ENCODE data around the gene TCOF1.

DNA sequence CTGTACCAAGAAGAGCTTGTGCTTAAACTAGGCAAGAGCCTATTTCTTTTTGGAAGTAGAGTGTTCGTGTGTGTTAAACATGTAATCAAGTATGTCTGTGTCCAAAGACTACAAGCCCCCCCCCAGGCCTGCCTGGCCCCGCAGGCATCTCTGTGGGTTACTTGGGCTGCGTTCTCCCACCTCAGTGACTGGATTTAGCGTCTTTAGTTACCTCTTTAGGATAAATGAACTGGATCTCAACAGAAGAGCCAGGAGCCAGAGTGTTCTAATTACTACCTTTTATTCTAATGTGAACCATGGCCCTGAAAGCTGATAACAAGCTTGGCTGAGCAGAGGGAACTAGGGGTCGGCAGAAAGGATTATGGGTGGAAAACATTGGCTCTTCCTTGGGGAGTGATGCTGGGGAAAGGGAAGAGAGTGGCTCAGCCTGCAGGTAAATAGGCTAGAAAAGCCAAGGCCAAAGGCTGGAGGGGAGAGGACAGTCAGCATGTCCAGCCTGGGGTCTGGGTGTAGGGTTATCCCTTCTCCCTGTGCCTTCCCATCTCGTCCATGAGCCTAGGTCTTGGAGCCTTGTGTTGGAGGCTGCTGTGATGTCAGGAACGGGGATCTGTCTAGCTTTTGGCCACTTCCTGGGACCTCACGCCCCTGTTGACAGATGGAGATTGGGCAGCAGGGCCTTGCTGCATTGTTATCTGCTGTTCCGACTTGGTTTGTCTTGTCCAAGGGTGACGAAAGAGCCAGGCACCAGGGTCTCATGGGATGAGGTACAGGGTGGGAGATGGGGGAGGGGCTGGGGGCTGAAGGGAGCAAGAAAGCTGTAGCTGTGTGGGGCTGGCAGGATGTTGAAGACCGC is 44.1 kb downstream of the TCOF1 start:
- TF ChIP-seq, protein P1, sequence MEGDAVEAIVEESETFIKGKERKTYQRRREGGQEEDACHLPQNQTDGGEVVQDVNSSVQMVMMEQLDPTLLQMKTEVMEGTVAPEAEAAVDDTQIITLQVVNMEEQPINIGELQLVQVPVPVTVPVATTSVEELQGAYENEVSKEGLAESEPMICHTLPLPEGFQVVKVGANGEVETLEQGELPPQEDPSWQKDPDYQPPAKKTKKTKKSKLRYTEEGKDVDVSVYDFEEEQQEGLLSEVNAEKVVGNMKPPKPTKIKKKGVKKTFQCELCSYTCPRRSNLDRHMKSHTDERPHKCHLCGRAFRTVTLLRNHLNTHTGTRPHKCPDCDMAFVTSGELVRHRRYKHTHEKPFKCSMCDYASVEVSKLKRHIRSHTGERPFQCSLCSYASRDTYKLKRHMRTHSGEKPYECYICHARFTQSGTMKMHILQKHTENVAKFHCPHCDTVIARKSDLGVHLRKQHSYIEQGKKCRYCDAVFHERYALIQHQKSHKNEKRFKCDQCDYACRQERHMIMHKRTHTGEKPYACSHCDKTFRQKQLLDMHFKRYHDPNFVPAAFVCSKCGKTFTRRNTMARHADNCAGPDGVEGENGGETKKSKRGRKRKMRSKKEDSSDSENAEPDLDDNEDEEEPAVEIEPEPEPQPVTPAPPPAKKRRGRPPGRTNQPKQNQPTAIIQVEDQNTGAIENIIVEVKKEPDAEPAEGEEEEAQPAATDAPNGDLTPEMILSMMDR (IDR thresholded peaks at IDR 0.05; ENCODE audit: low read depth, low read length), result no peak
- no peak for TF ChIP-seq EZH2phosphoT487 (IDR thresholded peaks at IDR 0.05; ENCODE audit: low read depth)

Measured in OCI-LY3 (cell line).